GM19238 (cell line): ENCODE data around the gene SLC9A3.

Experiments used
- DNase-seq: peaks from one replicate; pipeline ENCODE4 v3.0.0; 2011; ENCODE audit warnings: low spot score; ENCODE audit not compliant: insufficient read length

Gene SLC9A3

DNA sequence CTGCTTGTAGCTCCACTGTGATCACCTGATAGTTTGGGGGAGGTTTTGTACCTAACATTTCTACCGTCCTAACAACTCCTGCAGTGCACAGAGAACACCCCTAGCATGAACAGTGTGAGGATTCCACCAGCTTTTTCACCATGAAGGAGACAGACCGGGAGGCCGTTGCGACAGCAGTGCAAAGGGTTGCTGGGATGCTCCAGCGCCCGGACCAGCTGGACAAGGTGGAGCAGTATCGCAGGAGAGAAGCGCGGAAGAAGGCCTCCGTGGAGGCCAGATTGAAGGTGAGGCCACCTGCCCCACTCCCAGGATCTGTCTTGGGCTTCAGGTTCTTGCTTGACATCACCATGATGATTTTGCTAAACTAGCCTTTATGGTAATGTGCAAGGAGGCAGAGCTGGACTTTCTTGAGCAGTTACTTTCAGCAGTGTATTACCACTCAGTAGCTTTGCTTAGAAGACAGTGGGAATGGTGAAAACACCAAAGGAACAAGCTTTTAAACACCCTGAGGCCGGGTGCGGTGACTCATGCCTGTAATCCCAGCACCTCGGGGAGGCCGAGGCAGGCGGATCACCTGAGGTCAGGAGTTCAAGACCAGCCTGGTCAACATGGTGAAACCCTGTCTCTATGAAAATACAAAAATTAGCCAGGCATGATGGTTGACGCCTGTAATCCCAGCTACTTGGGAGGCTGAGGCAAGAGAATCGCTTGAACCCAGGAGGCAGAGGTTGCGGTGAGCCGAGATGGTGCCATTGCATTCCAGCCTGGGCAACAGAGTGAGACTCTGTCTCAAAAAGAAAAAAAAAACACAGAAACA is 78.0 kb downstream of the SLC9A3 start:
- DNase-seq: no peak

DNA sequence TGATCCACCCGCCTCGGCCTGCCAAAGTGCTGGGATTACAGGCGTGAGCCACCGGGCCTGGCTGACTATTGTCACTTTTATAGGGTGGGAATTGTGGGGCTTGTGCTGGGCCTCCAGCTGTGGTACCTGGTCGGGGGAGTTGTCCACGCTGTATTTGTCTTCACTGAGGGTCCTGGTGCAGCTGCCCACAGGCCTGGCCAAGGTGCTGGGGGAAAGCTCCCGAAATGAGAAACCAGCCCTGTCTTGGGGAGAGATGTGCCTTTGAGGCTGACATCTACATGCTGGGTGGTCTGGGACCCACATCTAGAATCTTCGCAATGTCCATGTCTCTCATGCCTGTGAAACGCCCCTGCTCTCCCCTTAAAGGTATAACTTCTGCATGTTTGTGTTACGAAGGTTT is 78.7 kb downstream of the SLC9A3 start:
- no peak for DNase-seq

DNA sequence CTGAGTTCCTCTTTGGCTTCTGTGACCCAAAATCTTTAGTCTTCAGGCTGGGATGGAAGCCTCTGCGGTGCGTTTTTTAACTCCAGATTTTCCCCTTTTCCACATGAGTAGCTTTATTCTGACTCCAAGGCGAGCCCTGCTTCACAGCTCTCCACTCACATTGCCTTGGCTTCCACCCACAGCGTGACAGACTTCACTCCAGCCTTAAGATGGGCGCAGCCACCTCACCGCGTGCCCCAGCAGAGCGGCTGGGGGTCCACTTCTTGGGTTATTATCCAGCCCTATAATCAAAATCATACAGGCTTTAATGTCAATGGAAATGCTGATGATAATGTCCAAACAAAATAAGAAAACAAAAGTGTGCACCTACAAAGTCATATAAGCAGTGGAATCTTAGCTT is 80.0 kb downstream of the SLC9A3 start:
- no peak for DNase-seq

DNA sequence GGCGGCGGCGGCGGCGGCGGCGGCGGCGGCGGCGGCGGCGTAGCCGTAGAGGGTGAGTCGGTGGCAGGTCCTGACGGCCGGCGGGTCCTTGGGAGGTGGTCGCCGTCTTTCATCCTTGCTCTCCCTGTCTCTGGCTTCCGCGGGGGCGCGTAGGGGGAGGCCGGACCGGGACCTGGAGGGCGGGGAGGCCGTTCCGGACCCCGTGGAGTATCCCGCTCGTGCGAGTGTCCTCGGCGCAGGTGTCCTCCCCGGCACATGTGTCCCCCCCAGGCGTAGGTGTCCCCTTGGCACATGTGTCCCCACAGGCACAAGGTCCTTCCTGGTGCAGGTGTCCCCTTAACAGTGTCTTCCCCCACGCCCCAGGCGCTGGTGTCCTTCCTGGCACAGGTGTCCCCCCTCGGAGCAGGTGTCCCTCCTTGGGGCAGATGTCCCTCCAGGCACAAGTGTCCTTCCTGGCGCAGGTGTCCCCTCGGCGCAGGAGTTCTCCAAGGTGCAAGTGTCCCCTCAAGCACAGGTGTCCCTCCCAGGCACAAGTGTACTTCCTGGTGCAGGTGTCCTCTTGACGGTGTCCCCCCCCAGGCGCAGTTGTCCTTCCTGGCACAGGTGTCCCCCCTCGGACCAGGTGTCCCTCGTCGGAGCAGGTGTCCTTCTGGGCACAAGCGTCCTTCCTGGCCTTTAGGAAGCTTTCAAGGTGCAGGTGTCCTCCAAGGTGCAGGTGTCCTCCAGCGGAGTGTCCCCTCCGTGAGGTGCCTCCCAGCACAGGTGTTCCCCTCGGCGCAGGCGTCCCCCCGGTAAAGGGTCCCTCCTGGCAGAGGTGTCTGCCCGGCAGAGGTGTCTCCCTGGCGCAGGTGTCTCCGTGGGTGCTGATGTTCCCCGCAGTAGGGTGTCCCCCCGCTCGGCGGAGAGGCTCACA is 80.8 kb downstream of the SLC9A3 start:
- DNase-seq: peak; percentile 56

DNA sequence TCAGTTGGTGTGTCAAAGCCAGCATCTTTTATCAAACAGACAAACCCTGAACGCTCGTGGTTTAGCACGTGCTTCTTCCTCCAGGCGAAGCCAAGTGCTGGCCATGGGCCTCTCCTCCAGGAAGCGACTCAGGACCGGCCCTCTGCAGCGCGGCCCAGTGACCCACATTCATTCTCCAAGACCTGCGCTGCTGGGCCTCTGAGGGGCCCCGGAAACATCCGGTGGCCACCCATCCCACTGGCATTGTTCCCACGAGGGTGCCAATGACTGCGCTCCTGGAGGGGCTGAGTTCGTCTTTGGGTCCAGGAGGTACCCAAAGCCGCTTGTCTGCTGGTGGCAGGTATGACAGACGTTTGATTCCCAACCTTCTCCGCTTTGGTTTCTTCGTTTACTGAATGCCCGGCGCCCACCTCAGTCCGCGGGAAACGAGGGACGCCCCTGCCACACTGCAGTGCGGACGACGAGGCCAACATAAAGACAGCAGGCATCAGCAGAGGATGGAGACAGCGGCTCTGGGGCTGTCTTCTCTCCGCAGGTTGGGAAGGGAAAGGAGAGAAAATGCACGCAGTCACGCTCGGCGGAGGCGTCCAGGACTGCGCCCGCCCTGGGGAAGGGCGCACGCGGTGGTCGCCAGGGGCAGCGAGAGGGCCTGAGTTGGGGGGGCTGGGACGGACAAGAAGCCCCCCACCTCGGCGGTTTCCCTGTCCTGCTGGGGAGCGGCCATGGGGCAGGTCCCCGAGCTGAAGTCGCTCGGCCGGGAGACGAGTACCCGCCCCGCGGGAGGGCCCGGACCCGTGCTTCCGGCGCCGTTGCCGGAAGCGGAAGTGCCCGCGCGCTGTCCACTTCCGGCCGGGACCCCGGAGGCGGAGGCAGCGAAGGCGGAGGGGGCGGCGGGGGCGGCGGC is 81.7 kb downstream of the SLC9A3 start, which contains the start of gene EXOC3:
Gene EXOC3 (plus strand): TSS at position 842 of the 904 bp plus-strand sequence. CDS start 3,030 bp downstream, outside the sequence.
- DNase-seq: peak; percentile 98

DNA sequence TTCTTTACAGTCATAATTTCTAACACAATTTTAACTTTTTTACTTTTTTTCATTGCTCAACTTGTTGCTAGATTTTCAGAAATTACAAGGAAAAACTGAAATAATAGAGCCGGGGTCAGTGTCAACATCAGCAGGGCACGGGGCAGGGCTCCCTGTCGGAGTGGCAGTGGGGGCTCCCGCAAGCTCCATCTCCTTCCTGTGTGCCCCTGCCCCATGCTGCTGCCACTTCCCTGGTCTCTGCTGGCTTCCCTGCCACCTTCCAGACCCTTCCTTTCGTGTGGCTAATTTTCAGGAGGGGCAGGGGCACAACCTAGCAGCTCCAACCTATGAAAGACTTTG is 82.3 kb downstream of the SLC9A3 start:
- DNase-seq: no peak

DNA sequence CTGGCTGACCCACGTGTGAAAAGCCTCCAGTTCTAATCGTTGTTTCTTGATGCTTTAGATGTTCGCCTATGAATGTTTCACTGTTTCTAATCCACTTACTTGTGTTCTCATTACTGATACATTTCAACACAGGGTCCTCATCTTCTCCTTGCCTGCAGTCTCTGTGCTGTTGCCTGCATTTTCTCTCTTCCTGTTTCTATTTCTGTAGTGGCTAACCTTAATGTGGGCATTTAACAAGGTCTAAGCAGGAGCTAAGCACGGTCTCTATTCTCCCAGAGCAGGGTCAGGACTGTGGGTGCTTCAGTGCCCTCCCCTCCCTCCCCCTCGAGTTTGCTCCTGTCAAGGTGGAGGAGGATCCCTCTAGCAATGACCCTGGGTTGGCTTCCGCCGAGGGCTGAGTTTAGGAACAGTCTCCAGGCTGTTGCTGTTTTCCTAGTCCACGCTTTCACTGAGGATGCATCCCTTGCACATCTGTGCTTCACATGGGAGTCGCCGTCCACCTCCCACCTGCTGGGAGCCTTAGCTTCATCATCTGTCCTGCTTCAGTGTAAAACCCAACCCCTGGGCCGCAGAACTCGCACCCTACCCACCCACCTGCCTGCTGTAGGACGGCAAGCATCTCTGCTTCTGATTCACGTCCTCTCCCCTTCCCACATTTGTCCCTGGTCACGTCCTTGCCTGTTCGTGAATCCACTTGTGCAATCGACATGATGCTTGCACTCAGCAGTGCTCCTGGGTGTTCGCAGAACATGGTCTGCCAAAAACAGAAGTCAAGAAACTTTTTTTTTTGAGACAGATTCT is 83.6 kb downstream of the SLC9A3 start:
- DNase-seq: no peak

DNA sequence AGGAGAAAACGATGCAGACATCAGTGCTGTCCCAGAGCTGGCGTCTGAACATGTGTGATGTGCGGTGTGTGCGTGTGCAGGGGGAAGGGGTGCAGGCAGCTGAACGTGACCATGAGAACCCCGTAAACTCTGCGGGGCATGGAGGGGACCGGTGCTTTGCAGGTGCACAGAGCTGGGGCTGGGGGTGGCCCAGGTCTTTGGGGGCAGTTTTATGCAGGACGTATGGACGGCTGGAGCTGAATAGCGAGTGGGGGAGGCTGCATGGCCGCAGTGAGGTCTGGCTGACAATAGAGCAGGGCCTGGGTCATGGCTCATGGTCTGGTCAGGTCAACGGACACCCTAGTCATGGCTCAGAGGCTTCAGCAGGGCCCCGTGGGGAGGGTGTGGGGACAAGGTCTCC is 84.6 kb downstream of the SLC9A3 start:
- no peak for DNase-seq

DNA sequence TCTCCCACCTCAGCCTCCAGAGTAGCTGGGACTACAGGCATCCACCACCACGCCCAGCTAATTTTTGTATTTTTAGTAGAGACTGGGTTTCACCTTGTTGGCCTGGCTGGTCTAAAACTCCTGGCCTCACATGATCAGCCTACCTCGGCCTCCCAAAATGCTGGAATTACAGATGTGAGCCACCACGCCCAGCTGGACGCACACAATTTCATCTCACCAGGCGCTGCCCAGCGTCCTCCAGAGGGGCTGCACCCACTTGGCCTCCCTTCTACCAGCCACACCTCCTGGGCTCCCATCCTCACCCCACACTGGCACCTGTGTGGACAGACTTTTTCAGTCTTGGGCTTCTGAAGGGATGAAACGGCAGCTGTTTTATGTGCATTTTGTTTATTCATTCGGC is 85.1 kb downstream of the SLC9A3 start:
- no peak for DNase-seq

DNA sequence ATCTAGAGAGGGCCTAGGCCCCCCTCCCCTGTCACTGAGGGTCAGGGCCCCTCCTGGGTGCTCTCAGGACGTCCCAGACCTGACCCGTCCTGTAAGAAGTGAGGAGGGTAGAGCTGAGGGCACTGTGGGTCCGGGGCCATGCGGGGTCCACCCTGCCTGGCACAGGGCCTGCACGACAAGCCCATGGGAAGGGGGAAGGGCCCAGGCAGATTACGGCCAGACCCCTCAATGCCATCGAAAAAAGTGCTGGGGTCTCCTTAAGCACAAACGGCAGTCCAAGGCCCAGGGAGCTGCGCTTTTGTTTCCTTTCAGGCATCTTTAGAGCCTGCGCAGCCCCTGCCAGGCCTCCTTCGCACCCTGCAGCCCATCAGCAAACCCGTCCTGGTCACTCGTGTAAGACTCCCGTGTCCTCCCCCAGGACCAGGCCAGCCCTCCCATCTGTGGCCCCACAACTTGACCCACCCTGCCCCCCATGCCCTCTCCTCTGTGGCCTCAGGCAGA is 85.7 kb downstream of the SLC9A3 start:
- DNase-seq: no peak

DNA sequence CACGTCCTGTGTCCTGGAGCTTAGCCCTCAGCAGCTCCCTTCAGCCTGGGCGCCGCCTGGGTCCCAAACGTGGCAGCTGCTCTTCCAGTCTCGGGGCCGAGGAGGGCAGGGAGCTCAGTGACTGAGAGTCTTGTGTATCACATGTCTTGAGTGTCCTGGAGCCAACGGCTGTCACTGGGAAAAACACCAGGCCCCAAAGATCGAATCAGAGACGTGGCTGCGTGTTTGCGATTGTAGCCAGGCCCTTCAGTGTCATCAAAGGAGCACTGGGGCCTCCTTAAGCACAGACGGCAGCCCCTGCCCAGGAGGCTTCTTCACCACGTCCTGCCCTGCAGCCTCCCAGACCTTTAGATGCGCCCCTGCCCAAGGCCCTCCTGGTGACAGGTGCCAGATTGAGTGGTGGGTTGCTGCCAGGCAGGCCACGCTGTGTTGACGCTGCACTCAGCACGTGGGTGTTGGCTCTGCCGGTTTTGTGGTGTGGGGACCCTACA is 86.9 kb downstream of the SLC9A3 start:
- DNase-seq: no peak

DNA sequence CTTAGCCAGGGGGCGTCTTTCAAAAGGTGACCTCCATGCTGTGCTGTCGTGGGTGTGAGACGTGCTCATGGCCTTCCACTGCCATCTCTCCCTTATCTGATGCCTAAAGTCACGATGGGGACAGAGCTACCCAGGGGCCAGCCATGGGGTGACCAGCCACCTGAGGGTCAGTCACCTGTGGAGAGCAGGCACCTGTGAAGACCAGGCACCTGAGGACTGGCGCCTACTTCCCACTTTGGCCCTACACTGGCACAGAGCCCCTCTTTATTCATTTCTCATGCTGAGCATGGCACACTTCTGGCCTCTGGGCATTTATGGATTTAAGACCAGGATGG is 87.6 kb downstream of the SLC9A3 start:
- no peak for DNase-seq

DNA sequence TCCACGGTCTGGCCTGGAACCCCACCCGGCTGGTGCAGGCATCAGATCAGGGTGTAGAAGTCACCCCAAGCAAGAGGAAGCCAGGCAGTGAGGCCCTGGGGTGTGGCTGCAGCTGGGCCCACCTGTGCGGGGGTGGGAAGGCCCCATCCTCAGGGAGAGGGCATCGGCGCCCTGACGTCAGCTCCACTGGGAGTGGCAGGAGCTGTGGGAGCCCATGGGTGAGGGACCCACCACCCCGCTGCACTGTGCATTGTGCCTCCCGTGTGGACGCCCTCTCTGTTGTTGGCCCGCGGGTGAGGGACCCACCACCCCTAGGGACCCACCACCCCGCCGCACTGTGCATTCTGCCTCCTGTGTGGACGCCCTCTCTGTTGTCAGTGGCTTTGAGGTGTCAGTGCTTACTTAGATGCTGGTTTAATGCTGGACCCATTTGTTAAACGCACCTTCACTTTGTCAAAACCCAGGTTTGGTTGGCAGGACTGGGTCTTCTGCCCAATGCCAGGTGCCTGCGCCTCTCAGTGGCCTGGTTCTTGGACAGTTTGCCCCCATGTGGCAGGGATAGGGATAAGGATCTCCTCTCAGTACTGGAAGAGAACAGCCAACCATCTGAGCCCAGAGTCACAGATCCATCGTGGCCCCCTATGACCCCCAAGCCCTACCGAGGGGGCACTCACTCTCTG is 88.1 kb downstream of the SLC9A3 start:
- no peak for DNase-seq

DNA sequence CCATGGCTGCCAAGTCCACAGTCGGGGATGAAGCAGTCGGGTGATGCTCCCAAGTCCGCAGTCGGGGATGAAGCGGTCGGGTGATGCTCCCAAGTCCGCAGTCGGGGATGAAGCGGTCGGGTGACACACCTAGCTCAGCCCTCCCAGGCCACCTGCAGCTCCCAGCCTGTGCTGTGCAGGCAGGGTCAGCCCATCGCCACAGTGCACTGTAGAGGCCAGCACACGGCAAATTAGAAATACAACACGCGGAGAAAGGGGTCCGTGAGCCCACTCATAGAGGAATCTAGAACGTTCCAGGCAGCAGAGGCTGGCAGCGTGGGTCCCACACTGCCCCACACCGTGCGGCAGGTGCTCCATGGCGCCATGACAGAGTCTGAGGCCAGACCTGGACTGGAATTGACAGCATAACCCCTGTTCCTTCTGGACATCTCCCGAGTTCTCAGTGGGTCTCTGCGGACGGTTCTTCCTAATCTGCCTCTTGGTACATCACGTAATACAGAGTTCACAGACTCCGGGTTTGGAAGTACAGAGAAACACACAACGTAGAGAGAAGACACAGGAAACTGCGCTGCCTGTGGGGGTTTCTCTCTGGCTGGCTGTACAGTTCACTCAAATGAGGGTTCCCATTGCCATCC is 89.0 kb downstream of the SLC9A3 start:
- no peak for DNase-seq

DNA sequence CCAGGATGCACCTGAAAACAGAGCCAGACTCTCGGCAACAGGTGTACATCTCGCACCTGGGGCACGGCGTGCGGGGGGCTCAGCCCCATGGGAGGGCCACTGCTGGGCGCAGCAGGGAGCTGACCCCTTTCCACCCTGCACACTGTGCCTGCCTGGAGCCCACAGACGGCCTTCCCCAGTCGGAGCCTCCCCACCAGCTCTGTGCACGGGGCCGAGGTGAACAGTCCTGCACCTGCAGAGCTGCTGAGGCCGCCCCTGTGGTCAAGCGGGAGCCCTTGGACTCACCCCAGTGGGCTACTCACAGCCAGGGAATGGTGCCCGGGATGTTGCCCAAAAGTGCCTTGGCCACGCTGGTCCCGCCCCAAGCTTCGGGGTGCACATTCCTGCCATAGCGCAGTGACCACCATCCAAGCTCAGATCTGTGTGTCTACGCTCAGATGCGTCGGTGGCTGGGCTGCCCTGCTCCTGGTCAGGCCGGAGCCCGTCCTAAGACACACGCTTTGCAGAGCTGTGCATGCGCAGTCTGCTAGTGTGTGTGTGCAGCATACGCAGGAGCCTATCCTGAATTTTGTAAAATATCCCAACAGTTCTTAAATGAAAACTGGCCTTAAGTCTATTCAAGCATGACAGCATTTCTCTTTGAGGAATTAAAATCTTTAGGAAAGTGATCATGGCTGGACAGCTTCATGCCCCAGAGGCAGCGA is 89.7 kb downstream of the SLC9A3 start:
- DNase-seq: no peak

DNA sequence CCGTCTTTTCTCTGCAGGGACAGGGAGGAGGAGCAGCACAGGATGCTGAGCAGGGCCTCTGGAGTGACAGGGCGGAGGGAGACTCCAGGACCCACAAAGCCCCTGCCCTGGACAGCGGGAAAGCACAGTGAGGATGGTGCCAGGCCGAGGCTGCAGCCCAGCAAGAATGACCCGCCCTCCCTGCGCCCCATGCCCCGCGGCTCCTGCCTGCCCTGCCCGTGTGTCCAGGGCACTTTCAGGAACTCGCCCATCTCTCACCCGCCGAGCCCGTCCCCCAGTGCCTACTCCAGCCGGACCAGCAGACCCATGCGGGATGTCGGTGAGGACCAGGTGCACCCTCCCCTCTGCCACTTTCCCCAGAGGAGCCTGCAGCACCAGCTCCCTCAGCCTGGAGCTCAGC is 90.4 kb downstream of the SLC9A3 start:
- DNase-seq: no peak

DNA sequence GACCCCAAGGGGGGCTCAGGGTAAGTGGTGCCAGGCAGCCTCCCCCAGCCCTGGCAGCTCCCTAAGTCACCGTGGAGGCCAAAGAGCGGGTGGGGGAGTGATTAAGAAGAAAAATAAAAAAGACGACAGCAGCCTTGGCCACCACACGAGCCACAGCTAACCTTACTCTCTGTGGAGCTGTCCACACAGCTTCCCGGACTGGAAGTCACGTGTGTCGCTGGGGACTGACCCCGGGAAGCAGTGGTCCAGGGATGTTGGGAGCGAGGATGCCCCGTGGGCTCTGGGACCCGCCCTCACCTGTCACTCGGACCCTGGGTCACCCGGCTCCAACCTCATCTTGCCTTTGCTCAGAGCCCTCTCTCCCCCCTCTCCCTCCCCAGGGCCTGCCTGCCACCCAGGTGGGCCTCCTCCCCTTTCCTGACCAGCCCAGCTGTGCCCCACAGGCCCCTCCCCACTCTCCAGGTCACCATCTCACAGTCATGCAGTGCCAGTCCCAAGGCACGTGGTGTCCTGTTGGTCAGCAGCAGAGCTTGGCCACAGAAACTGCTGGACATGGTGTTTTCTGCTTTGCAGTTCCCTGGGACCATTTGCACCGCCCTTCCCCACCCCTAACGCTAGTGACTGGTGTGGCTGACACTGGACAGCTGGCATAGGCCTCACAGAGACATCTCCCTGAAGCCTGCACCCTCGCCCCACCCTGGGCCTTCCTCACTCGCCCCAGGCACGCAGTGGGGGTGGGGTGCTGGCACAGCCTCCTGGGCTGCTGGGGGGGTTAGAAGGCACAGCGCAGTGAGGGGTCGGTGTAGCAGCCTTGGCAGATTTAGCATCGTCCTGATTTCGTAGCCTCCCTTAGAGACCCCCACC is 91.1 kb downstream of the SLC9A3 start:
- DNase-seq: no peak
